HFF-Myc (cell line): ENCODE measurements around the gene CRYL1.

Experiments
- DNase-seq: peaks from one replicate; pipeline ENCODE4 v3.0.0-alpha.2; 2011; ENCODE audit warnings: low read depth; ENCODE audit errors: extremely low read depth
- H3K4me3 ChIP-seq: replicated peaks from 2 replicates; pipeline ENCODE4 v1.5.1; 2011; ENCODE audit warnings: low read depth, mild to moderate bottlenecking, control low read depth, low read length
- TF ChIP-seq, protein P1 (sequence below): IDR thresholded peaks from 2 replicates; pipeline ENCODE4 v1.5.1; 2012; ENCODE audit warnings: mild to moderate bottlenecking, low read depth, low read length, control low read depth; ENCODE audit errors: missing control alignments

The CRYL1 gene

DNA sequence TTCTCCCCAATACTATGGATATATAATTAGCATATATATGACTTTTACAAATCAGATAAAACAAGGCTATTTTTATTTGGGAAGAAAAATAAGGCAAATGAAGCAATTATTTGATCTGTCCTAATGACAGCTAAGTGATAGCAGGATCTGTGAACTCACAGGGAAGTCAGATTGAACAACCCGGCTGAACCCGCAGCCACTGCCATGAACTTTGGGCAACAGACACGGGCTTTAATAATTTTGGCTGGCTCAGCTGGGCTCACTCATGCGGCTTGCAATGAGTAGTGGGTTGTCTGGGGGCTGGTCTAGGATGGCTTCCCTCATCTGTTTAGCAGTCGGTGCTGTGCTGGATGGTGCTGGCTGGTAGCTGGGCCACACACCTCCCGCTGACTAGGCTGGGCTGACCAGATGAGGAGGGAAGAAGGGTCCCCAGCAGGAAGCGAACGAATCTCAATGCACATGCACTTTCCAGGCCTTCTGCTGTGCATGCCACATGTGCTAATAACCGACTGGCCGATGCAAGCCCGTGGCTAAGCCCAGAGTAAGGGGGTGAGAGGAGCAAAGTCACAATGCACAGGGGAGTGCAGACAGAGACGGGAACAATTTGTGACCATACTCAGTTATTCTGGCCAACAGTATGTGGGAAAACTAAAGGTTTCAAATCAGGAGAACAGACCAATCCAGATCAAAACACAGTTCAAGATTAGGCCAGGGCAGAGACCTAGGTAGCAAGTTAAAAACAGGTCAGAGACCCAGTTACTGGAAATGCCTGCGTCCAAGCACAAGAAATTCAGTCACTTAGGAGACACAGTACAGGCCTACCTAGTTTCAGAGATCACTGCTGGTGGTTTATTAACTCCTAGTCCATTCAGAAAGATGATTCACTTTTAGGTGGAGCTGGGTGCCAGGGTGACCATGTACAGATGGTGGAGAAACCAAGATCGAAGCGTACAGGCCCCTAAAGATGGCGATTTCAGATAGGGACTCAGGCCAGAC, 22.3 kb downstream of the CRYL1 start:
- DNase-seq = no peak
- H3K4me3 ChIP-seq = no peak overlapping the region
- TF ChIP-seq, protein P1, sequence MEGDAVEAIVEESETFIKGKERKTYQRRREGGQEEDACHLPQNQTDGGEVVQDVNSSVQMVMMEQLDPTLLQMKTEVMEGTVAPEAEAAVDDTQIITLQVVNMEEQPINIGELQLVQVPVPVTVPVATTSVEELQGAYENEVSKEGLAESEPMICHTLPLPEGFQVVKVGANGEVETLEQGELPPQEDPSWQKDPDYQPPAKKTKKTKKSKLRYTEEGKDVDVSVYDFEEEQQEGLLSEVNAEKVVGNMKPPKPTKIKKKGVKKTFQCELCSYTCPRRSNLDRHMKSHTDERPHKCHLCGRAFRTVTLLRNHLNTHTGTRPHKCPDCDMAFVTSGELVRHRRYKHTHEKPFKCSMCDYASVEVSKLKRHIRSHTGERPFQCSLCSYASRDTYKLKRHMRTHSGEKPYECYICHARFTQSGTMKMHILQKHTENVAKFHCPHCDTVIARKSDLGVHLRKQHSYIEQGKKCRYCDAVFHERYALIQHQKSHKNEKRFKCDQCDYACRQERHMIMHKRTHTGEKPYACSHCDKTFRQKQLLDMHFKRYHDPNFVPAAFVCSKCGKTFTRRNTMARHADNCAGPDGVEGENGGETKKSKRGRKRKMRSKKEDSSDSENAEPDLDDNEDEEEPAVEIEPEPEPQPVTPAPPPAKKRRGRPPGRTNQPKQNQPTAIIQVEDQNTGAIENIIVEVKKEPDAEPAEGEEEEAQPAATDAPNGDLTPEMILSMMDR = no peak

DNA sequence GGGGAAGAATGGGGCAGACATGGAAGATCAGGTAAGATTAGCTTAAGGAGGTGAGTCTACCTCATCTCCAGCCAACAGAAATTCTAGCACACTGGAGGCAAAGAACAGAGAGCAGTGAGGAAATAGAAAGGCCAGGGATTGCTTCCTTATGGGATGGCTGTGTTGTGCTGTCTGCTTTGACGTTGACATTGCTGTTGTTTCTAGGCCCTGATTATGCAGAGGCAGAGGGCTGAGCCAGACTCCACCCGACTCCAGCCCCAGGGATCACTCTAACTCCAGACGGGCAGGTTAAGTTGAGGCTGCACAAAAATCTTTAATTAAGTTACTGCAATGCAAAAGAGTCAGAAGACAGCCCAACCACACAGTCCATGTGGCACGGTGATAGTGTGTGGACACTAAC, 24.1 kb downstream of the CRYL1 start:
- no peak for DNase-seq
- TF ChIP-seq, protein P1 = no peak

DNA sequence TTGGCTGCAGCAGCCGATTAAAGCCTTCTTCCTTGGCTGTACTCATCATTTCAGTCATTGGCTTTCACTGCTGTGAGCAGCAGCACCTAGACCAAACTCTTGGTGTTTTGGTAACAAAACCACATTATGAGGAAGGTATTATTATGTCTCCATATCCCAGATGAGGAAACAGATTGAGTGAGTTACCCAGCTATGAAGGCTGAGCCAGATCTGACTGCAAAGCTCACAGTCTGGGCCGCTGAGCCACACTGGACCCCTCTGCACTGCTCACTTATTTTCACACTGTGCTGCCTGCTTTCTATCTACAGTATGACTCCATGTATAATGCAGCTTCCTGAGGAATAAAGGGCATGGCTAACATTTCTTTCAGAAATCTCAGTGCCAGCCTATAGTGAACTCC, 24.5 kb downstream of the CRYL1 start:
- no peak for DNase-seq
- TF ChIP-seq, protein P1 = no peak
- H3K4me3 ChIP-seq = no peak overlapping the region

More for the DNA sequence above, 24.1 kb downstream of the CRYL1 start:
- H3K4me3 ChIP-seq = no peak overlapping the region

DNA sequence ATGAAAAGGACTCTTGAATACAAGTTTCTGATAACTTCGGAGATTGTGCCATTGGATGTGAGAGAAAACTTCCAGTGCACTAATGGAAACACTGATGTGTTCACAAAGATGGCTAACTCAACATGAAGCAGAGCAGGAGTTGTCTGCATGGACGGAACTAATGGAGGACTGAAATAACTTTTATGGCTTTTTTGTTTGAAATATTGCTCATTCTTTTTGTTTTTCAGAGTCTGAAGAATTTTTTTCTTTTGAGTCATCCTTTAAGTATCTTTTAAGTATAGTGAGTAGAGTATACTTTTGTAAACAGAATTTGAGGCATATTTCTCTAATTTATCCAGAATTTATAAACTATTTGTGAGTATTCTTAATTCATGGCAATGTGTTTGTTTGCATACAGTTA, 25.7 kb downstream of the CRYL1 start:
- TF ChIP-seq, protein P1 = no peak

DNA sequence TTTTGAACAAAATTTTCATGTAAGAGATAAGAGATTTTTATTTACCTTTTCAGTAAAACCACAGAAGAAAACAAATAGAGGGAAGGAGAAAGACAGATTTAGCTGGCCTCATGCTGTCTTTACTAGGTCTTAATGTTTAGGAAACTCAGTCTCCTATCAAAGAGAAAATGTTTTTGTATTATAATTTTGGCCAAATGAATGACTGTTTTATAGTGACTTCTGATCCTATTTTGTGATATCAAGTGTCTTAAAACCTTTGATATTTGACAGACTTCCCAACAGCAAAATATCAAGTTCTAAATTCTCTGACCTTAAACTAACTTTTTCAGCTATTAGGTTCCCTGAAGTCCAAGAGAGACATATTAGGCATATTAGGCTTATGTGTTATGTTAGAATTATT, 27.0 kb downstream of the CRYL1 start:
- H3K4me3 ChIP-seq = no peak overlapping the region
- no peak for DNase-seq
- TF ChIP-seq, protein P1 = no peak

More for the DNA sequence above, 25.7 kb downstream of the CRYL1 start:
- H3K4me3 ChIP-seq = no peak overlapping the region
- no peak for DNase-seq

DNA sequence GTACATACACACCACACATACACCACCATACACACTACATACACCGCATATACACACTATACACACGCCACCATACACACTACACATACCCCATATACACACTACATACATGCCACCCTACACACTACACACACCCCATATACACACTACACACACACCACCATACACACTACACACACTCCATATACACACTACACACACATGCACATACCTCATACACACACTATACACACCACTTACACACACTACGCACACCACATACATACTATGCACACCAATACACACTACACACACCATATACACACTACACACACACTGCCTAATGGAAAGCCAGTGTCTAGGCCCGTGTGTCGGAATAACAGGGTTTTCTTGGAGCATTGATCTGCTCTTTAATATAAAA, 27.5 kb downstream of the CRYL1 start:
- TF ChIP-seq, protein P1 = no peak
- no peak for DNase-seq
- H3K4me3 ChIP-seq = no peak overlapping the region
